GM12892 (cell line): Measurements from ENCODE around the gene CDKN2A.

Experiments
- POLR2A ChIP-seq: IDR thresholded peaks from 2 replicates; pipeline ENCODE4 v1.6.1; 2011; ENCODE audit warnings: low read depth, low read length, control low read depth
- TAF1 ChIP-seq: IDR thresholded peaks from 2 replicates; pipeline ENCODE4 v1.6.1; 2011; ENCODE audit warnings: low read depth, mild to moderate bottlenecking, control low read depth, low read length, borderline replicate concordance

DNA sequence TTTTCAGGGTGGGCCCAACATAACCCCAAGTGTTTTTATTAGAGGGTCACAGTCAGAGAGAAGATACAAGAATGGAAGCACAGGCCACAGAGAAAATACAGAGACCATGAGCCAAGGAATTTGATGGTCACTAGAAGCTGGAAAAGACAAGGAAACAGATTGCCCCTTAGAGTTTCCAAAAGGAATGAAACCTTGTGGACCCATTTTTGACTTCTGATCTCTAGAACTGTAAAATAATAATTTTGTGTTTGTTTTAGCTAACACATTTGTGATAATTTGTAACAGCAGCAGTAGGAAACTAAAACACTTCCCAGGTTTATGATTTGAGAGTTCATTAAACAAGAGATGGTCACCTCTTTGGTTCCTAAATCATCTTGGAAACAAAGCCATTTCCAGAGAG, 21.8 kb downstream of the CDKN2A start:
- TF ChIP-seq TAF1 (no peak), POLR2A (no peak)
